ENCODE data around the gene PAOX. TPM values are rescaled to one million over a fixed set of nuclear protein-coding genes. Genes with fewer than 3 reads are reported as not detected.

Gene PAOX
- total and polyA plus RNA-seq, 2 experiments from 2014 or later: 4.1 to 8.7 TPM

DNA sequence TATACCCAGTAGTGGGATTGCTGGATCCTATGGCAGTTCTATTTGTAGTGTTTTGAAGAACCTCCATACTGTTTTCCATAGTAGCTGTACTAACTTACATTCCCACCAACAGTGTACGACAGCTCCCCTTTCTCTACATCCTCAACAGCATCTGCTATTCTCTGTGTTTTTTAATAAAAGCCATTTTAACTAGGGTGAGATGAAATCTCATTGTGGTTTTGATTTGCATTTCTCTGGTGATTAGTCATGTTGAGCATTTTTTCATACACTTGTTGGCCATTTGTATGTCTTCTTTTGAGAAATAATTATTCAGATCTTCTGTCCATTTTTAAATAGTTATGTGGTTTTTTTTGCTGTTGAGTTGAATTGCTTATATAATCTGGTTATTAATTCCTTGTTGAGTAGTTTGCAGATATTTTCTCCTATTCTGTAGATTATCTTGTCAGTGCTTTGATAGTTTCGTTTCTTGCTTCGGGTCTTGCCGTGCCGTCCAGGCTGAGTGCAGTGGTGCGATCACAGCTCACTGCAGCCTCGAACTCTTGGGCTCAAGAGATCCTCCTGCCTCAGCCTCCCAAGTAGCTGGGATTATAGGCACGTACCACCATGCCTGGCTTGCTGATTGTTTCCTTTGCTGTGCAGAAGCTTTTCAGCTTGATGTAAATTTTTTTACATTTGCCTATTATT is 26.9 kb downstream of the PAOX start:
- Histone ChIP-seq H2AFZ (no peak overlapping the region), H3K36me3 (ENCODE audit: insufficient read depth) (peaks cover 14% of the 10 kb centered on the region; the same call in 1 of the 2 replicates), H3K27me3 (ENCODE audit: insufficient read depth) (no peaks in the 10 kb centered on the region), H3K9me2 (ENCODE audit: insufficient read depth) (no peaks in the 10 kb centered on the region), H3K4me3 (no peak overlapping the region), H3K4me1 (ENCODE audit: insufficient read depth) (no peaks in the 10 kb centered on the region), H3K79me2 (replicated peaks; ENCODE audit: insufficient read depth) (peaks cover 66% of the 10 kb centered on the region), H4K20me1 (replicated peaks; ENCODE audit: insufficient read depth) (peaks cover 32% of the 10 kb centered on the region), H3K4me2 (no peak overlapping the region), H3K27ac (ENCODE audit: low read depth) (no peak overlapping the region), H3F3A (replicated peaks; ENCODE audit: low read depth) (no peaks in the 10 kb centered on the region)
- Mint-ChIP-seq H3K27me3 (ENCODE audit: insufficient read depth, low read depth, poor library complexity) (peaks cover 3% of the 10 kb centered on the region), H3K9me3 (no peaks in the 10 kb centered on the region; the same call in 1 of the 3 replicates), H3K4me3 (no peak overlapping the region), H3K4me1 (no peaks in the 10 kb centered on the region), H3K36me3 (ENCODE audit: low read depth) (peaks cover 85% of the 10 kb centered on the region), H3K27ac (no peak overlapping the region)
- DNase-seq (ENCODE audit: low spot score) (no peak), ATAC-seq (no peak)
- TF ChIP-seq CREB1 (CRISPR knock-in tag; IDR thresholded peaks at IDR 0.05; ENCODE audit: low read depth): no peak
- TF ChIP-seq, protein P1, sequence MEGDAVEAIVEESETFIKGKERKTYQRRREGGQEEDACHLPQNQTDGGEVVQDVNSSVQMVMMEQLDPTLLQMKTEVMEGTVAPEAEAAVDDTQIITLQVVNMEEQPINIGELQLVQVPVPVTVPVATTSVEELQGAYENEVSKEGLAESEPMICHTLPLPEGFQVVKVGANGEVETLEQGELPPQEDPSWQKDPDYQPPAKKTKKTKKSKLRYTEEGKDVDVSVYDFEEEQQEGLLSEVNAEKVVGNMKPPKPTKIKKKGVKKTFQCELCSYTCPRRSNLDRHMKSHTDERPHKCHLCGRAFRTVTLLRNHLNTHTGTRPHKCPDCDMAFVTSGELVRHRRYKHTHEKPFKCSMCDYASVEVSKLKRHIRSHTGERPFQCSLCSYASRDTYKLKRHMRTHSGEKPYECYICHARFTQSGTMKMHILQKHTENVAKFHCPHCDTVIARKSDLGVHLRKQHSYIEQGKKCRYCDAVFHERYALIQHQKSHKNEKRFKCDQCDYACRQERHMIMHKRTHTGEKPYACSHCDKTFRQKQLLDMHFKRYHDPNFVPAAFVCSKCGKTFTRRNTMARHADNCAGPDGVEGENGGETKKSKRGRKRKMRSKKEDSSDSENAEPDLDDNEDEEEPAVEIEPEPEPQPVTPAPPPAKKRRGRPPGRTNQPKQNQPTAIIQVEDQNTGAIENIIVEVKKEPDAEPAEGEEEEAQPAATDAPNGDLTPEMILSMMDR (conservative IDR thresholded peaks at IDR 0.05; ENCODE audit: low read depth in 2 of 2): no peak
- TF ChIP-seq POLR2AphosphoS5 (IDR thresholded peaks at IDR 0.05; ENCODE audit: low read depth): no peak
- TF ChIP-seq, protein P2, sequence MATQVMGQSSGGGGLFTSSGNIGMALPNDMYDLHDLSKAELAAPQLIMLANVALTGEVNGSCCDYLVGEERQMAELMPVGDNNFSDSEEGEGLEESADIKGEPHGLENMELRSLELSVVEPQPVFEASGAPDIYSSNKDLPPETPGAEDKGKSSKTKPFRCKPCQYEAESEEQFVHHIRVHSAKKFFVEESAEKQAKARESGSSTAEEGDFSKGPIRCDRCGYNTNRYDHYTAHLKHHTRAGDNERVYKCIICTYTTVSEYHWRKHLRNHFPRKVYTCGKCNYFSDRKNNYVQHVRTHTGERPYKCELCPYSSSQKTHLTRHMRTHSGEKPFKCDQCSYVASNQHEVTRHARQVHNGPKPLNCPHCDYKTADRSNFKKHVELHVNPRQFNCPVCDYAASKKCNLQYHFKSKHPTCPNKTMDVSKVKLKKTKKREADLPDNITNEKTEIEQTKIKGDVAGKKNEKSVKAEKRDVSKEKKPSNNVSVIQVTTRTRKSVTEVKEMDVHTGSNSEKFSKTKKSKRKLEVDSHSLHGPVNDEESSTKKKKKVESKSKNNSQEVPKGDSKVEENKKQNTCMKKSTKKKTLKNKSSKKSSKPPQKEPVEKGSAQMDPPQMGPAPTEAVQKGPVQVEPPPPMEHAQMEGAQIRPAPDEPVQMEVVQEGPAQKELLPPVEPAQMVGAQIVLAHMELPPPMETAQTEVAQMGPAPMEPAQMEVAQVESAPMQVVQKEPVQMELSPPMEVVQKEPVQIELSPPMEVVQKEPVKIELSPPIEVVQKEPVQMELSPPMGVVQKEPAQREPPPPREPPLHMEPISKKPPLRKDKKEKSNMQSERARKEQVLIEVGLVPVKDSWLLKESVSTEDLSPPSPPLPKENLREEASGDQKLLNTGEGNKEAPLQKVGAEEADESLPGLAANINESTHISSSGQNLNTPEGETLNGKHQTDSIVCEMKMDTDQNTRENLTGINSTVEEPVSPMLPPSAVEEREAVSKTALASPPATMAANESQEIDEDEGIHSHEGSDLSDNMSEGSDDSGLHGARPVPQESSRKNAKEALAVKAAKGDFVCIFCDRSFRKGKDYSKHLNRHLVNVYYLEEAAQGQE (IDR thresholded peaks at IDR 0.05; ENCODE audit: unreplicated experiment): no peak
- TF ChIP-seq, protein P3, sequence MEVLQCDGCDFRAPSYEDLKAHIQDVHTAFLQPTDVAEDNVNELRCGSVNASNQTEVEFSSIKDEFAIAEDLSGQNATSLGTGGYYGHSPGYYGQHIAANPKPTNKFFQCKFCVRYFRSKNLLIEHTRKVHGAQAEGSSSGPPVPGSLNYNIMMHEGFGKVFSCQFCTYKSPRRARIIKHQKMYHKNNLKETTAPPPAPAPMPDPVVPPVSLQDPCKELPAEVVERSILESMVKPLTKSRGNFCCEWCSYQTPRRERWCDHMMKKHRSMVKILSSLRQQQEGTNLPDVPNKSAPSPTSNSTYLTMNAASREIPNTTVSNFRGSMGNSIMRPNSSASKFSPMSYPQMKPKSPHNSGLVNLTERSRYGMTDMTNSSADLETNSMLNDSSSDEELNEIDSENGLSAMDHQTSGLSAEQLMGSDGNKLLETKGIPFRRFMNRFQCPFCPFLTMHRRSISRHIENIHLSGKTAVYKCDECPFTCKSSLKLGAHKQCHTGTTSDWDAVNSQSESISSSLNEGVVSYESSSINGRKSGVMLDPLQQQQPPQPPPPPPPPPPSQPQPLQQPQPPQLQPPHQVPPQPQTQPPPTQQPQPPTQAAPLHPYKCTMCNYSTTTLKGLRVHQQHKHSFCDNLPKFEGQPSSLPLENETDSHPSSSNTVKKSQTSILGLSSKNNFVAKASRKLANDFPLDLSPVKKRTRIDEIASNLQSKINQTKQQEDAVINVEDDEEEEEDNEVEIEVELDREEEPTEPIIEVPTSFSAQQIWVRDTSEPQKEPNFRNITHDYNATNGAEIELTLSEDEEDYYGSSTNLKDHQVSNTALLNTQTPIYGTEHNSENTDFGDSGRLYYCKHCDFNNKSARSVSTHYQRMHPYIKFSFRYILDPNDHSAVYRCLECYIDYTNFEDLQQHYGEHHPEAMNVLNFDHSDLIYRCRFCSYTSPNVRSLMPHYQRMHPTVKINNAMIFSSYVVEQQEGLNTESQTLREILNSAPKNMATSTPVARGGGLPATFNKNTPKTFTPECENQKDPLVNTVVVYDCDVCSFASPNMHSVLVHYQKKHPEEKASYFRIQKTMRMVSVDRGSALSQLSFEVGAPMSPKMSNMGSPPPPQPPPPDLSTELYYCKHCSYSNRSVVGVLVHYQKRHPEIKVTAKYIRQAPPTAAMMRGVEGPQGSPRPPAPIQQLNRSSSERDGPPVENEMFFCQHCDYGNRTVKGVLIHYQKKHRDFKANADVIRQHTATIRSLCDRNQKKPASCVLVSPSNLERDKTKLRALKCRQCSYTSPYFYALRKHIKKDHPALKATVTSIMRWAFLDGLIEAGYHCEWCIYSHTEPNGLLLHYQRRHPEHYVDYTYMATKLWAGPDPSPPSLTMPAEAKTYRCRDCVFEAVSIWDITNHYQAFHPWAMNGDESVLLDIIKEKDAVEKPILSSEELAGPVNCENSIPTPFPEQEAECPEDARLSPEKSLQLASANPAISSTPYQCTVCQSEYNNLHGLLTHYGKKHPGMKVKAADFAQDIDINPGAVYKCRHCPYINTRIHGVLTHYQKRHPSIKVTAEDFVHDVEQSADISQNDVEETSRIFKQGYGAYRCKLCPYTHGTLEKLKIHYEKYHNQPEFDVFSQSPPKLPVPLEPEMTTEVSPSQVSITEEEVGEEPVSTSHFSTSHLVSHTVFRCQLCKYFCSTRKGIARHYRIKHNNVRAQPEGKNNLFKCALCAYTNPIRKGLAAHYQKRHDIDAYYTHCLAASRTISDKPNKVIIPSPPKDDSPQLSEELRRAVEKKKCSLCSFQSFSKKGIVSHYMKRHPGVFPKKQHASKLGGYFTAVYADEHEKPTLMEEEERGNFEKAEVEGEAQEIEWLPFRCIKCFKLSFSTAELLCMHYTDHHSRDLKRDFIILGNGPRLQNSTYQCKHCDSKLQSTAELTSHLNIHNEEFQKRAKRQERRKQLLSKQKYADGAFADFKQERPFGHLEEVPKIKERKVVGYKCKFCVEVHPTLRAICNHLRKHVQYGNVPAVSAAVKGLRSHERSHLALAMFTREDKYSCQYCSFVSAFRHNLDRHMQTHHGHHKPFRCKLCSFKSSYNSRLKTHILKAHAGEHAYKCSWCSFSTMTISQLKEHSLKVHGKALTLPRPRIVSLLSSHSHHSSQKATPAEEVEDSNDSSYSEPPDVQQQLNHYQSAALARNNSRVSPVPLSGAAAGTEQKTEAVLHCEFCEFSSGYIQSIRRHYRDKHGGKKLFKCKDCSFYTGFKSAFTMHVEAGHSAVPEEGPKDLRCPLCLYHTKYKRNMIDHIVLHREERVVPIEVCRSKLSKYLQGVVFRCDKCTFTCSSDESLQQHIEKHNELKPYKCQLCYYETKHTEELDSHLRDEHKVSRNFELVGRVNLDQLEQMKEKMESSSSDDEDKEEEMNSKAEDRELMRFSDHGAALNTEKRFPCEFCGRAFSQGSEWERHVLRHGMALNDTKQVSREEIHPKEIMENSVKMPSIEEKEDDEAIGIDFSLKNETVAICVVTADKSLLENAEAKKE (CRISPR knock-in tag; IDR thresholded peaks at IDR 0.05): no peak
- TF ChIP-seq EZH2 (IDR thresholded peaks at IDR 0.05; ENCODE audit: low read depth, unreplicated experiment): no peak
- no peak for TF ChIP-seq EZH2phosphoT487 (IDR thresholded peaks at IDR 0.05; ENCODE audit: unreplicated experiment)
- TF ChIP-seq, protein P4, sequence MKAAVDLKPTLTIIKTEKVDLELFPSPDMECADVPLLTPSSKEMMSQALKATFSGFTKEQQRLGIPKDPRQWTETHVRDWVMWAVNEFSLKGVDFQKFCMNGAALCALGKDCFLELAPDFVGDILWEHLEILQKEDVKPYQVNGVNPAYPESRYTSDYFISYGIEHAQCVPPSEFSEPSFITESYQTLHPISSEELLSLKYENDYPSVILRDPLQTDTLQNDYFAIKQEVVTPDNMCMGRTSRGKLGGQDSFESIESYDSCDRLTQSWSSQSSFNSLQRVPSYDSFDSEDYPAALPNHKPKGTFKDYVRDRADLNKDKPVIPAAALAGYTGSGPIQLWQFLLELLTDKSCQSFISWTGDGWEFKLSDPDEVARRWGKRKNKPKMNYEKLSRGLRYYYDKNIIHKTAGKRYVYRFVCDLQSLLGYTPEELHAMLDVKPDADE (IDR thresholded peaks at IDR 0.05): no peak
- no peak for TF ChIP-seq NANOG (IDR thresholded peaks at IDR 0.05; ENCODE audit: borderline replicate concordance)
- TF ChIP-seq ZNF331 (CRISPR knock-in tag; IDR thresholded peaks at IDR 0.05; ENCODE audit: low read depth): no peak
- no peak for TF ChIP-seq JUNB (IDR thresholded peaks at IDR 0.05; ENCODE audit: unreplicated experiment)

All from GM23338 (cell line).